ENCODE data around the gene TFE3. TPM values are rescaled to one million over a fixed set of nuclear protein-coding genes. Genes with fewer than 3 reads are reported as not detected.
A peak's percentile ranks its signal among the peaks of the same experiment; 100 is the strongest.
"Not testable (repeated sequence)": the region's sequence is repeated elsewhere in the genome, so short reads cannot be mapped to it uniquely, and the experiment has no call there.

TFE3 gene
- total RNA-seq, 1 experiment from 2014 or later: 49.0 TPM

- peak; percentile 70 for DNase-seq (ENCODE audit: low read depth)
These were observed 41.6 kb downstream of the TFE3 start for GRCh38 chrX:49001521-49002090.

GRCh38 chrX:49000636-49001035 is 42.5 kb downstream of the TFE3 start:
- no peak for DNase-seq (ENCODE audit: low read depth)

DNA sequence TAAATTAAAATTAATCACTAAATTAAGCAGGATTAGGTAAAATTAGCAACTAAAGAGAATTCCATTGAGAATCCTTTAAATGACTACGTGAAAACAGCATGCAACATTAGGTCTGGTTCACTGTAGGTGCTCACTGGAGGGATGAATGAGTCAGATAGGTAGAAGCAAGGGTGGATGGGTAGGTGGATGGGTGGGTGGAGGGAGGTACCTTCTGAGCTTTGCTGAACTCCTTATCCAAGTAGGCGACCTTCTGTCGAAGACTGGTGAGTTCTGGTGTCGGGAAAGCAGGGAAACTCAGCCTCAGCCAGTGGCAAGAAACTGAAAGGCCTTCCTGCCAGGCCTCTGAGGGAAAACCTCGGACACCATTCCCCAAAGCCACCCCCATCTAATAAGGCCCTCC is 44.1 kb downstream of the TFE3 start:
- DNase-seq (ENCODE audit: low read depth): no peak

GRCh38 chrX:48998391-48998790 is 44.8 kb downstream of the TFE3 start:
- DNase-seq (ENCODE audit: low read depth): no peak

DNA sequence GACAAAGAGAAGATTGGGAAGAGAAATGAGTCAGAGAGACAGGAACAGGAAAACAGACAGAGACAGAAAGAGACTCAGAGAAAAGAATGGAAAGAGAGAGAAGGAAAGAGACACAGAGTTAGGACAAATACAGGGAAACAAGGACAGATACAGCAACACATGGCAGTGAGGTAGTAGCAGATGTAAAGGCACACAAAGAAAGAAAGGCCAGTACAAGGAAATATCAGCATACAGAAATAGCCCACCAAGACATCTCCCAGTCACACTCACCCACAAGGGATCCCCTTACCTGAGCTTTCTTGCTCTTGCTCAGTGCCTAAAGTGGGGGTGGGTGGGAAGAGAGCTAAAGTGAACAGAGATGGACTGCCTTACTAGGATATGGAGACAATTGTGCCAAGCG is 45.3 kb downstream of the TFE3 start:
- no peak for DNase-seq (ENCODE audit: low read depth)

GRCh38 chrX:48997455-48997854 is 45.7 kb downstream of the TFE3 start:
- DNase-seq (ENCODE audit: low read depth): no peak

GRCh38 chrX:48996969-48997368 is 46.2 kb downstream of the TFE3 start:
- no peak for DNase-seq (ENCODE audit: low read depth)

GRCh38 chrX:48992341-48992740 is 50.8 kb downstream of the TFE3 start:
- DNase-seq (ENCODE audit: low read depth): no peak

DNA sequence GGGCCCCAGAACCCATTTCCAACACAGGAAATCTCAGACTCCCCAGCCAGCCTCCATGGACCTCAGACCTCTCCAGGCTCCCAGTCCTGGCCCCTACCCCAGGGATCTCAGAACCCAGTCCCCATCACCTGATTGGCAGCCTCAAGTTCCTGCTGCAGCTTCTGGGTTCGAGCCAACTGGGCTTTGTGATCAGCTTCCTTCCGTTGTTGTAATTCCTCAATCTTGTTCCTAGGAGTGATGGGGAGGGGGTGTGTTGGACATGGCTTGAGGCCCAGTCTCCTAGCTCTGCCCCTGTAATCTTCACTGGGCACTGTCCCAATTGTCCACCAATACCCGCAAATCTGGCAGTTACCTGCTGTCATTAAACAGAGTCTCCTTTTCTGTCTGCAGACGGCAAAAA is 53.7 kb downstream of the TFE3 start:
- no peak for DNase-seq (ENCODE audit: low read depth)

DNA sequence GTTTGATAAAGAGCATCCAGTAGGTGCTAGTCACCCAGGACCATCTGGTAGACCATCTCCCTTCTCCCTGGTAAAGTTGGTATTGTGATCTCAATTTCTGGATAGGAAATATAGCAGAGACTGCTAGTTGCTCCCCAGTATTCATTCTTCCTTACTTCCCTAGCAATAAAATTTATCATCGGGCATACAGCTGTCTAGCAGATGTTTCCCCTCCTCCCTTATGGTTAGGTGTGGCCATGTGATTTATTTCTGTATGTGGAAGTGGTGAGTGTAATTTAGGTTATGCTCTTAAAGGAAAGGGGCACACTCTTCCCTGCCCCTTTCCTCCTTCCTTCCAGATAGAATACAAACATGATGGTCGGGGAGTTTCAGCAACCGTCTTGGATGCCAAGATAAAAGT is 59.3 kb downstream of the TFE3 start:
- no peak for DNase-seq (ENCODE audit: low read depth)

DNA sequence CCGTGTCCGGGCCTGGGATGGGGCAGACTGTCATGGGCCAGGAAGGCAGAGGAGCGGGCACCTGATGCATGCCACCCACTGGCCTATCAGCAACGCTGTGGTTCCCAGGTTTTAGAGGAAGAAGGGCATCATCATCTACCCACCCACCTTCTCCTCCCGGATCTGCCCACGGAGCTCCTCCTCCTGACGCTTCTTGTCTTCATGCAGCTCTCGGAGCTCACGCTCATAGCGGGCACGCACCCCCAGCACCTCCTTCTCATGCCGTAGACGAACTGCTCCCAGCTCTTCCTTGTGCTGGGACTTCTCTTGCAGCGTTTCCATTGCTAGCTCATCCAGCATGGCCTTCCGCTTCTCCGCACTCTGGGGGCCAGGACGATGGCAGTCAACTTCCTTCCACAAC is 60.1 kb downstream of the TFE3 start:
- DNase-seq (ENCODE audit: low read depth): no peak

GRCh38 chrX:48981178-48981577 is 62.0 kb downstream of the TFE3 start:
- no peak for DNase-seq (ENCODE audit: low read depth)

- not testable (repeated sequence) for DNase-seq (ENCODE audit: low read depth)
These were observed 62.8 kb downstream of the TFE3 start for GRCh38 chrX:48980341-48980740.

Other genes with a start within 250 kb of the TFE3 start
- 39.7 and 46.2 TPM in 2 replicates for gene HDAC6, start 241.3 kb downstream of the TFE3 start, total RNA-seq (2014; rRNA removed; shearing (Covaris generic))
- not detected in 2 replicates for gene ERAS, start 216.8 kb downstream of the TFE3 start, total RNA-seq (2014; rRNA removed; shearing (Covaris generic))
- 0.36 and 0.59 TPM in 2 replicates for gene PCSK1N, start 207.7 kb downstream of the TFE3 start, total RNA-seq (2014; rRNA removed; shearing (Covaris generic))
- 75.1 and 106 TPM in 2 replicates for gene TIMM17B, start 145.6 kb downstream of the TFE3 start, total RNA-seq (2014; rRNA removed; shearing (Covaris generic))
- gene PQBP1, start 145.4 kb downstream of the TFE3 start, total RNA-seq (2014; rRNA removed; shearing (Covaris generic)): 74.1 and 75.8 TPM in 2 replicates
- 29.9 and 40.6 TPM in 2 replicates for gene SLC35A2, start 131.7 kb downstream of the TFE3 start, total RNA-seq (2014; rRNA removed; shearing (Covaris generic))
- gene PIM2, start 124.3 kb downstream of the TFE3 start, total RNA-seq (2014; rRNA removed; shearing (Covaris generic)): 21.3 and 22.0 TPM in 2 replicates
- 24.6 and 28.7 TPM in 2 replicates for gene OTUD5, start 85.8 kb downstream of the TFE3 start, total RNA-seq (2014; rRNA removed; shearing (Covaris generic))
- gene KCND1, start 71.5 kb downstream of the TFE3 start, total RNA-seq (2014; rRNA removed; shearing (Covaris generic)): 0.59 and 1.4 TPM in 2 replicates
- gene GRIPAP1, start 41.1 kb downstream of the TFE3 start, total RNA-seq (2014; rRNA removed; shearing (Covaris generic)): 17.7 and 18.3 TPM in 2 replicates
- 0.72 and 1.1 TPM in 2 replicates for gene CCDC120, start 15.6 kb upstream of the TFE3 start, total RNA-seq (2014; rRNA removed; shearing (Covaris generic))
- gene PRAF2, start 30.6 kb upstream of the TFE3 start, total RNA-seq (2014; rRNA removed; shearing (Covaris generic)): 19.9 and 21.1 TPM in 2 replicates
- 65.5 and 76.1 TPM in 2 replicates for gene WDR45, start 36.5 kb upstream of the TFE3 start, total RNA-seq (2014; rRNA removed; shearing (Covaris generic))
- gene GPKOW, start 80.4 kb upstream of the TFE3 start, total RNA-seq (2014; rRNA removed; shearing (Covaris generic)): 39.6 and 47.1 TPM in 2 replicates
- 1.9 and 2.4 TPM in 2 replicates for gene MAGIX, start 119.4 kb upstream of the TFE3 start, total RNA-seq (2014; rRNA removed; shearing (Covaris generic))
- 333 and 417 TPM in 2 replicates for gene PLP2, start 128.5 kb upstream of the TFE3 start, total RNA-seq (2014; rRNA removed; shearing (Covaris generic))
- 7.2 and 8.7 TPM in 2 replicates for gene PRICKLE3, start 143.0 kb upstream of the TFE3 start, total RNA-seq (2014; rRNA removed; shearing (Covaris generic))
- gene SYP, start 156.8 kb upstream of the TFE3 start, total RNA-seq (2014; rRNA removed; shearing (Covaris generic)): 0.36 and 0.59 TPM in 2 replicates
- not detected in 2 replicates for gene CACNA1F, start 190.0 kb upstream of the TFE3 start, total RNA-seq (2014; rRNA removed; shearing (Covaris generic))
- 22.7 and 29.4 TPM in 2 replicates for gene CCDC22, start 192.1 kb upstream of the TFE3 start, total RNA-seq (2014; rRNA removed; shearing (Covaris generic))
- gene FOXP3, start 221.4 kb upstream of the TFE3 start, total RNA-seq (2014; rRNA removed; shearing (Covaris generic)): not detected in 2 replicates
- 2.3 and 2.9 TPM in 2 replicates for gene PPP1R3F, start 226.4 kb upstream of the TFE3 start, total RNA-seq (2014; rRNA removed; shearing (Covaris generic))

Data from RPMI7951 (cell line).